Hepatocyte (in vitro differentiated cells): ENCODE data around the gene TNFAIP1. TPM values are rescaled to one million over a fixed set of nuclear protein-coding genes. Genes with fewer than 3 reads are reported as not detected.

ENCODE experiments used
- DNase-seq: peaks from one replicate; pipeline ENCODE4 v3.0.0-alpha.2; 2016; ENCODE audit warnings: low spot score
- H2AFZ ChIP-seq: fragments of 200-600 bp; sonication (generic); 2 replicates; pipeline ENCODE4 v1.6.0; 2016; ENCODE audit warnings: antibody characterized with exemption, mild to moderate bottlenecking
- H3K27ac ChIP-seq: fragments of 200-600 bp; sonication (generic); 2 replicates; pipeline ENCODE4 v1.5.1; 2016; ENCODE audit warnings: mild to moderate bottlenecking
- H3K27me3 ChIP-seq: fragments of 200-600 bp; sonication (generic); 2 replicates; pipeline ENCODE4 v1.6.1; 2016
- H3K36me3 ChIP-seq: fragments of 200-600 bp; sonication (generic); replicated peaks from 2 replicates; pipeline ENCODE4 v1.5.1; 2016; ENCODE audit warnings: low read depth; ENCODE audit not compliant: insufficient read depth
- H3K4me1 ChIP-seq: fragments of 200-600 bp; sonication (generic); 2 replicates; pipeline ENCODE4 v1.5.1; 2016; ENCODE audit warnings: mild to moderate bottlenecking, moderate library complexity; ENCODE audit not compliant: insufficient read depth
- H3K4me2 ChIP-seq: fragments of 200-600 bp; sonication (generic); 2 replicates; pipeline ENCODE4 v1.6.0; 2016
- H3K4me3 ChIP-seq: fragments of 200-600 bp; sonication (generic); 2 replicates; pipeline ENCODE4 v1.5.1; 2016; ENCODE audit warnings: mild to moderate bottlenecking
- H3K79me2 ChIP-seq: fragments of 200-600 bp; sonication (generic); 2 replicates; pipeline ENCODE4 v1.6.0; 2017; ENCODE audit warnings: mild to moderate bottlenecking
- H3K9me2 ChIP-seq: fragments of 200-600 bp; sonication (generic); replicated peaks from 2 replicates; pipeline ENCODE4 v1.6.0; 2017; ENCODE audit warnings: mild to moderate bottlenecking; ENCODE audit not compliant: insufficient read depth
- H3K9me3 ChIP-seq: fragments of 200-600 bp; sonication (generic); 2 replicates; pipeline ENCODE4 v1.5.1; 2016; ENCODE audit warnings: low read depth, mild to moderate bottlenecking
- H4K20me1 ChIP-seq: fragments of 200-600 bp; sonication (generic); 2 replicates; pipeline ENCODE4 v1.6.0; 2016; ENCODE audit warnings: mild to moderate bottlenecking; ENCODE audit not compliant: insufficient read depth, poor library complexity, severe bottlenecking
- EZH2 ChIP-seq: fragments of 200-600 bp; sonication (generic); IDR thresholded peaks from 2 replicates; pipeline ENCODE4 v1.6.1; 2016; ENCODE audit warnings: antibody characterized with exemption, mild to moderate bottlenecking, borderline replicate concordance
- EZH2phosphoT487 ChIP-seq: fragments of 200-600 bp; sonication (generic); IDR thresholded peaks from one replicate; pipeline ENCODE4 v1.6.1; 2018; ENCODE audit warnings: antibody characterized with exemption, mild to moderate bottlenecking, low read depth, moderate library complexity; ENCODE audit not compliant: unreplicated experiment, severe bottlenecking
- WGBS: methylation state at CpG from one replicate; pipeline ENCODE4 v1.1.6; 2016; ENCODE audit warnings: low lambda C conversion rate; ENCODE audit errors: missing lambda C conversion rate; 5-methylcytosine and 5-hydroxymethylcytosine counted together
- polyA plus RNA-seq: library from polyadenylated mRNA; unstranded; fragments of >200 nt; fragmentation: Nextera tagmentation; extraction: Ambion mirVana; gene quantifications from 2 replicates; pipeline ENCODE4 v1.2.1, GENCODE V29; 2016
- total RNA-seq: library from RNA; depleted of rRNA; stranded (reverse); fragments of >200 nt; gene quantifications from 2 replicates; pipeline ENCODE4 v1.2.3, GENCODE V29; 2014
- TF ChIP-seq, protein P1 (sequence below): fragments of 200-600 bp; sonication (generic); IDR thresholded peaks from 2 replicates; pipeline ENCODE4 v1.5.1; 2016; ENCODE audit warnings: antibody characterized with exemption, mild to moderate bottlenecking; ENCODE audit not compliant: poor library complexity

Gene TNFAIP1
- total and polyA plus RNA-seq, 2 experiments from 2014 or later = 37.6 to 39.0 TPM

DNA sequence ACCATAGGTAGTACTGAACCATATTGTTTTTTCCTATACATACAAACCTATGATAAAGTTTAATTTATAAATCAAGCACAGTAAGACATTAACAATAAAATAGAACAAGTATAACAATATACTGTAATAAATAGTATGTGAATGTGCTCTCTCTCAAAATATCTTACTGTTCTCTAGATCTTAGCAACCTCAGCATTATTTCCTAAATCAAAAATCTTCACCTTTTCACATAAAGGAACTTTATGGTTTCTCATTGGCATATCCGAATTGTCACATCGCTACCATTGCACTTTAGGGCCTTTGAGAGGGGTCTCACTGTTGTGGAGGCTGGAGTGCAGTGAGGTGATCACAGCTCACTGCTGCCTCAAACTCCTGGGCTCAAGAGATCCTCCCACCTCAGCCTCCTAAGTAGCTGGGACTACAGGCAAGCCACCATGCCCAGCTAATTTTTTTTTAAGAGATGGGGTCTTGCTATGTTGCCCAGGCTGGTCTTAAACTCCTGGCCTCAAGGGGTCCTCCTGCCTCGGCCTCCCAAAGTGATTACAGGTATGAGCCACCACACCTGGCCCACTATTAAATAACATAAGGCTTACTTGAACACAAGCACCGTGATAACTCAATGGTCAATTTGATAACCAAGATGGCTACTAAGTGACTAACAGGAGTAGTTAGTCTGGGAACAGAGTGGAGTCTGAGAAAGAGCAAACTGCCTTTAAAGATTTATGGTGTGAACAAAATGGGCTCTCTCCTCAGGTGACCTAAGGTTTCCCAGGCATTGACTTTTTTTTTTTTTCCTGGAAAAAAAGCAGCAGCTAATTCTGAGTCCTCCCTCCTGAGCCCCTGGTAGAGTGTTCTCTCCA is 19.5 kb upstream of the TNFAIP1 start:
- Histone ChIP-seq H4K20me1 (no peaks in the 10 kb centered on the region), H3K4me3 (no peak overlapping the region), H3K4me2 (no peak overlapping the region), H2AFZ (no peak overlapping the region), H3K36me3 (no peaks in the 10 kb centered on the region), H3K4me1 (peaks cover 23% of the 10 kb centered on the region), H3K9me2 (no peaks in the 10 kb centered on the region), H3K27me3 (no peaks in the 10 kb centered on the region), H3K79me2 (peaks cover 14% of the 10 kb centered on the region), H3K27ac (no peak overlapping the region), H3K9me3 (no peaks in the 10 kb centered on the region)
- TF ChIP-seq EZH2phosphoT487 = no peak
- TF ChIP-seq, protein P1, sequence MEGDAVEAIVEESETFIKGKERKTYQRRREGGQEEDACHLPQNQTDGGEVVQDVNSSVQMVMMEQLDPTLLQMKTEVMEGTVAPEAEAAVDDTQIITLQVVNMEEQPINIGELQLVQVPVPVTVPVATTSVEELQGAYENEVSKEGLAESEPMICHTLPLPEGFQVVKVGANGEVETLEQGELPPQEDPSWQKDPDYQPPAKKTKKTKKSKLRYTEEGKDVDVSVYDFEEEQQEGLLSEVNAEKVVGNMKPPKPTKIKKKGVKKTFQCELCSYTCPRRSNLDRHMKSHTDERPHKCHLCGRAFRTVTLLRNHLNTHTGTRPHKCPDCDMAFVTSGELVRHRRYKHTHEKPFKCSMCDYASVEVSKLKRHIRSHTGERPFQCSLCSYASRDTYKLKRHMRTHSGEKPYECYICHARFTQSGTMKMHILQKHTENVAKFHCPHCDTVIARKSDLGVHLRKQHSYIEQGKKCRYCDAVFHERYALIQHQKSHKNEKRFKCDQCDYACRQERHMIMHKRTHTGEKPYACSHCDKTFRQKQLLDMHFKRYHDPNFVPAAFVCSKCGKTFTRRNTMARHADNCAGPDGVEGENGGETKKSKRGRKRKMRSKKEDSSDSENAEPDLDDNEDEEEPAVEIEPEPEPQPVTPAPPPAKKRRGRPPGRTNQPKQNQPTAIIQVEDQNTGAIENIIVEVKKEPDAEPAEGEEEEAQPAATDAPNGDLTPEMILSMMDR = no peak
- no peak for TF ChIP-seq EZH2
- no peak for DNase-seq
- 91% methylated on average over 4 of the region's 4 CpGs for WGBS

DNA sequence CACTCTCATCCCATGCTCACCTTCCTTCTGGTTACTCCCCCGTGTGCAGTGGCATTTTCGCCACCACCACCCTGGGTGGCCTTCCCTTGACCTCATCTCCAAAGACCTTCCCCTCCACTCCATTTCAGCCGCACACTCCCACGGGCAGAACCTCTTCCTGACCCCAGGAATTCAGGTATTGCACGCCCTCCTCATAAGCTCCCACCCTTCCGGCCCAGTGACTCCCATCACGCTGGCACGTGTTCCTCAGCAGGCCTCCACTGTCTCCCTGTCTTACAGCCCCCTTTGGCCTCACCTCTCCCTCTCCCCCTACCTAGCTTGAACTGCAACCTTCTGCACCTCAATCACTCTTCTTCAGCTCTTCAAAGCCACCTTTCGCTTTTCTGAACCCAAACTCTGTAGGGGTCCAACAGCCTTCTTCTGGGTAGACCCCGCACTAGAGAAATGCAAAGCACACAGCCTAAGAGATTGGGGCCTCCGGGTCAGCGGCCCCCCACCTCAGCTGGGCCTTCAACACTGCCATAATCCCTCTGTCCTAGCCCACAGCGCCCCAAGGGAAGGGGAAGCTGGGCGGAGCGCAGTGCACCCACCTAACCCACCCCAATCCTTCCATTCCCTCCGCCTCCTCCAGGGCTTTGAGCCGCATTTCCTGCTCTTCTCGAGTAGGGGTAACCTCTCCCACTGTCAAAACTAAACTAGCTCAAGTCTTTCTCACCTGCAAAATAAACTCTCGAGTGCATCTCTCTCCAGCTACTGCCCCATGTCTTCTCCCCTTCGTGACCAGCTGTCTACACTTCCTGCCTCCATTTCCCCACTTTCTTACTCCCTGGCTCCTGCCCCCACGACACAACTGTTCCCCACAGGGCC is 18.2 kb upstream of the TNFAIP1 start:
- no peak for DNase-seq
- no peak overlapping the region for H3K4me3 ChIP-seq
- H3K36me3 ChIP-seq = no peaks in the 10 kb centered on the region
- WGBS = 89% methylated on average over 21 of the region's 21 CpGs
- peaks cover 23% of the 10 kb centered on the region for H3K4me1 ChIP-seq
- H3K79me2 ChIP-seq = peaks cover 27% of the 10 kb centered on the region
- H3K27me3 ChIP-seq = no peaks in the 10 kb centered on the region
- H3K27ac ChIP-seq = no peak overlapping the region
- no peak overlapping the region for H2AFZ ChIP-seq
- TF ChIP-seq EZH2 (no peak), EZH2phosphoT487 (no peak)
- TF ChIP-seq, protein P1 = no peak
- peak overlapping the region; percentile 84 for H3K4me2 ChIP-seq
- H3K9me2 ChIP-seq = no peaks in the 10 kb centered on the region
- H3K9me3 ChIP-seq = no peaks in the 10 kb centered on the region
- no peaks in the 10 kb centered on the region for H4K20me1 ChIP-seq

DNA sequence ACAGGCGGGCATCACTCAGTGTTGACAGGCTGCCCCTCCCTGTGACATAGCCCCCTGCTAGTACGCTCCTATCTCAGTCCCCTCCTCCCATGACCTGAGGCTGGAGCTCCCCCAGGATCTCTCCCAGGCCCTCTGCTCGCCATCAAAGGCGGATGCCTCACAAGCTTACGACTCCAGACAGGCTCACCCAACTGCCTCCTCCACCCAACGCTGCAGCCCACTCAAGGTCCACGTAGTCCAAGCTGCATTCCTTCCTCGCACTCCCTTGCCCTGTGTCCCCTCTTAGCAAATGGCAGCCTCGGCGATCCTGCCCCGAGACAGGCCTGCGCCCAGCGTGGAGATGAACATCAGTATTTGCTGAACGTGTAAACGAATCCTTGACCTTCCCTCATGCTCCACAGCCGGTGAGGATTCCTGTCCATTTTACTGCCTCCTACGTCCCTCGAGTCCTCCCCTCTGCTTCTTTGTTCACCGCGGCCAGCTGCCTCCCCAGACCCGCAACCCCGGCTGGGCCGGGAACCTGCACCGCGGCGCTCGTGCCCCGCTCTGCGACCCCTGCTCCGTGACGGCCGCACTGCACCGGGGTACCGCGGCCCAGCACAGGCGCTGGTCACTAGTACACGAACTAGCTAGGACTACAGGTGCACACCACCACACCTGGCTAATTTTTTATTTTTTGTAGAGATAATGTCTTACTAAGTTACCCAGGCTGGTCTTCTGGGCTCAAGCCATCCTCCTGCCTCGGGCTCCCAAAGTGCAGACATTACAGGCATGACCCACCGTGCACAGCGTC is 17.4 kb upstream of the TNFAIP1 start:
- DNase-seq = no peak
- WGBS = 8% methylated on average over 40 of the region's 40 CpGs
- H3K27me3 ChIP-seq = no peaks in the 10 kb centered on the region
- no peaks in the 10 kb centered on the region for H4K20me1 ChIP-seq
- TF ChIP-seq EZH2 = no peak
- TF ChIP-seq, protein P1 = no peak
- TF ChIP-seq EZH2phosphoT487 = no peak
- no peaks in the 10 kb centered on the region for H3K36me3 ChIP-seq
- H3K9me2 ChIP-seq = no peaks in the 10 kb centered on the region
- H3K27ac ChIP-seq = peak overlapping the region; percentile 17
- peak overlapping the region; percentile 84 for H3K4me2 ChIP-seq
- H3K9me3 ChIP-seq = no peaks in the 10 kb centered on the region
- H2AFZ ChIP-seq = peak overlapping the region; percentile 79
- H3K4me3 ChIP-seq = peak overlapping the region; percentile 28
- peaks cover 35% of the 10 kb centered on the region for H3K79me2 ChIP-seq
- H3K4me1 ChIP-seq = peaks cover 23% of the 10 kb centered on the region
